ENCODE data around the gene CCNI. TPM values are rescaled to one million over a fixed set of nuclear protein-coding genes. Genes with fewer than 3 reads are reported as not detected.

The CCNI gene
- total RNA-seq, 1 experiment from 2014 or later = 155 TPM

GRCh38 chr4:77122656-77123055 lies 46.9 kb upstream of the CCNI start:
- H3K9me3 ChIP-seq (ENCODE audit: insufficient read depth, low read depth) = no peaks in the 10 kb centered on the region
- no peak for DNase-seq
- no peak overlapping the region for H3K4me3 ChIP-seq
- H3K4me1 ChIP-seq (replicated peaks; ENCODE audit: insufficient read depth) = no peaks in the 10 kb centered on the region
- no TSS peak for BruUV-seq (replicated peaks)
- CTCF ChIA-PET = no interaction called here
- no peaks in the 10 kb centered on the region for H3F3A ChIP-seq (ENCODE audit: insufficient read depth, low read depth)
- H3K79me2 ChIP-seq (ENCODE audit: low read depth) = no peaks in the 10 kb centered on the region
- H3K27me3 ChIP-seq (ENCODE audit: insufficient read depth, low read depth) = no peaks in the 10 kb centered on the region
- TF ChIP-seq CTCF (conservative IDR thresholded peaks at IDR 0.05) = no peak
- no peak for TF ChIP-seq EZH2 (IDR thresholded peaks at IDR 0.05; ENCODE audit: low read depth)
- H3K4me2 ChIP-seq = no peak overlapping the region
- intact Hi-C loops (cut with micrococcal nuclease; ENCODE audit: unreplicated experiment) = no loop called here
- H4K20me1 ChIP-seq (ENCODE audit: insufficient read depth) = no peaks in the 10 kb centered on the region
- H2AFZ ChIP-seq = no peak overlapping the region
- H3K36me3 ChIP-seq (ENCODE audit: low read depth) = no peaks in the 10 kb centered on the region
- no peak overlapping the region for H3K27ac ChIP-seq
- POLR2A ChIA-PET (ENCODE audit: unreplicated experiment) = no interaction called here
- no peaks in the 10 kb centered on the region for H3K9me2 ChIP-seq (ENCODE audit: insufficient read depth)

GRCh38 chr4:77121736-77122240 lies 46.0 kb upstream of the CCNI start:
- POLR2A ChIA-PET (ENCODE audit: unreplicated experiment) = no interaction called here
- H4K20me1 ChIP-seq (ENCODE audit: insufficient read depth) = no peaks in the 10 kb centered on the region
- H3K36me3 ChIP-seq (ENCODE audit: low read depth) = no peaks in the 10 kb centered on the region
- no peaks in the 10 kb centered on the region for H3K27me3 ChIP-seq (ENCODE audit: insufficient read depth, low read depth)
- intact Hi-C loops (cut with micrococcal nuclease; ENCODE audit: unreplicated experiment) = no loop called here
- H2AFZ ChIP-seq = no peak overlapping the region
- H3F3A ChIP-seq (ENCODE audit: insufficient read depth, low read depth) = no peaks in the 10 kb centered on the region
- CTCF ChIA-PET = no interaction called here
- H3K4me1 ChIP-seq (replicated peaks; ENCODE audit: insufficient read depth) = no peaks in the 10 kb centered on the region
- no peaks in the 10 kb centered on the region for H3K79me2 ChIP-seq (ENCODE audit: low read depth)
- no peak for DNase-seq
- no peak overlapping the region for H3K4me3 ChIP-seq
- no peaks in the 10 kb centered on the region for H3K9me2 ChIP-seq (ENCODE audit: insufficient read depth)
- TF ChIP-seq EZH2 (IDR thresholded peaks at IDR 0.05; ENCODE audit: low read depth) (no peak), CTCF (conservative IDR thresholded peaks at IDR 0.05) (no peak)
- no peak overlapping the region for H3K4me2 ChIP-seq
- H3K9me3 ChIP-seq (ENCODE audit: insufficient read depth, low read depth) = no peaks in the 10 kb centered on the region
- H3K27ac ChIP-seq = no peak overlapping the region
- BruUV-seq (replicated peaks) = no TSS peak

- ChIA-PET POLR2A (ENCODE audit: unreplicated experiment) (no interaction called here), CTCF (no interaction called here)
- Histone ChIP-seq H3K27me3 (ENCODE audit: insufficient read depth, low read depth) (no peaks in the 10 kb centered on the region), H4K20me1 (ENCODE audit: insufficient read depth) (no peaks in the 10 kb centered on the region), H2AFZ (no peak overlapping the region), H3K36me3 (ENCODE audit: low read depth) (no peaks in the 10 kb centered on the region), H3K4me1 (replicated peaks; ENCODE audit: insufficient read depth) (no peaks in the 10 kb centered on the region), H3K9me3 (ENCODE audit: insufficient read depth, low read depth) (no peaks in the 10 kb centered on the region), H3K79me2 (ENCODE audit: low read depth) (no peaks in the 10 kb centered on the region), H3K9me2 (ENCODE audit: insufficient read depth) (no peaks in the 10 kb centered on the region), H3K27ac (no peak overlapping the region), H3K4me3 (no peak overlapping the region), H3K4me2 (no peak overlapping the region), H3F3A (ENCODE audit: insufficient read depth, low read depth) (no peaks in the 10 kb centered on the region)
- TF ChIP-seq CTCF (conservative IDR thresholded peaks at IDR 0.05) = no peak
- TF ChIP-seq EZH2 (IDR thresholded peaks at IDR 0.05; ENCODE audit: low read depth) = no peak
- no TSS peak for BruUV-seq (replicated peaks)
- DNase-seq = no peak
- intact Hi-C loops (cut with micrococcal nuclease; ENCODE audit: unreplicated experiment) = no loop called here
Observed at GRCh38 chr4:77120886-77121508, 45.2 kb upstream of the CCNI start.
